B cell (primary cell): Measurements from ENCODE around the gene MUC20. TPM values are rescaled to one million over a fixed set of nuclear protein-coding genes. Genes with fewer than 3 reads are reported as not detected.

Experiments
- ATAC-seq: fragments of 200-7000 bp; cut with Tn5 transposase; one replicate; pipeline ENCODE4 v1.10.0; 2021; ENCODE audit warnings: low read depth, mild to moderate bottlenecking, moderate number of reproducible peaks, moderate library complexity
- CTCF ChIA-PET: fragments of 350-600 bp; sonication (Branson Sonifier 250); formaldehyde crosslinking; loops from one replicate; lab custom pipeline; 2021; ENCODE audit warnings: antibody characterized with exemption, inconsistent platforms; lab: Charles Lee
- POLR2A ChIA-PET: fragments of 350-600 bp; sonication (Branson Sonifier 250); formaldehyde crosslinking; loops from one replicate; lab custom pipeline; 2021; ENCODE audit warnings: antibody characterized with exemption; lab: Charles Lee
- DNase-seq: peaks from one replicate; pipeline ENCODE4 v3.0.0; 2013
- H2AFZ ChIP-seq: 2 replicates; pipeline ENCODE4 v1.6.1; 2012; ENCODE audit warnings: mild to moderate bottlenecking, low read depth, low read length; ENCODE audit not compliant: insufficient read depth, poor library complexity, severe bottlenecking
- H3K27ac ChIP-seq, 2 donors: 1 replicate in 1 of 2; 2 replicates in 1 of 2; pipeline ENCODE4 v1.5.1; 2012 to 2013; ENCODE audit warnings: low read length in 2 of 2, mild to moderate bottlenecking in 2 of 2, moderate library complexity in 1 of 2
- H3K27me3 ChIP-seq, 4 experiments: fragments of 200-600 bp in 1 of 4; sonication (generic) in 1 of 4; replicated peaks in 1 of 4; 1 replicate in 2 of 4; 2 replicates in 2 of 4; pipeline versions ENCODE4 v1.6.1 to v1.7.0; 2013 to 2016; ENCODE audit warnings: low read length in 3 of 4, mild to moderate bottlenecking in 2 of 4, mixed read lengths in 1 of 4, moderate library complexity in 1 of 4; ENCODE audit not compliant: insufficient read depth in 4 of 4, control insufficient read depth in 3 of 4; ENCODE audit errors: control extremely low read depth in 1 of 4
- H3K36me3 ChIP-seq, 2 experiments: replicated peaks in 1 of 2; 1 replicate in 1 of 2; 2 replicates in 1 of 2; pipeline versions ENCODE4 v1.6.1 to v1.7.1; 2013; ENCODE audit warnings: low read length in 1 of 2; ENCODE audit not compliant: insufficient read depth in 2 of 2, control insufficient read depth in 1 of 2; ENCODE audit errors: control extremely low read depth in 1 of 2, extremely low read depth in 1 of 2
- H3K4me1 ChIP-seq, 2 donors: fragments of 200-600 bp in 1 of 2; sonication (generic) in 1 of 2; 1 replicate in 1 of 2; 2 replicates in 1 of 2; pipeline versions ENCODE4 v1.5.1 to v1.6.1; 2013 to 2017; ENCODE audit warnings: low read length in 2 of 2; ENCODE audit not compliant: control insufficient read depth in 2 of 2, insufficient read depth in 2 of 2
- H3K4me2 ChIP-seq: replicated peaks from 2 replicates; pipeline ENCODE3; 2012; ENCODE audit warnings: mild to moderate bottlenecking, low read depth, low read length; ENCODE audit not compliant: poor library complexity, severe bottlenecking
- H3K4me3 ChIP-seq, 5 experiments: fragments of 200-600 bp in 1 of 5; sonication (generic) in 1 of 5; 1 replicate in 3 of 5; 2 replicates in 2 of 5; pipeline versions ENCODE4 v1.5.1 to v1.7.0; 2011 to 2016; ENCODE audit warnings: low read length in 4 of 5, mild to moderate bottlenecking in 4 of 5, low read depth in 2 of 5, control low read depth in 1 of 5, moderate library complexity in 1 of 5; ENCODE audit not compliant: insufficient read depth in 1 of 5; ENCODE audit errors: control extremely low read depth in 1 of 5, extremely low read depth in 1 of 5
- H3K79me2 ChIP-seq: fragments of 200-600 bp; sonication (generic); one replicate; pipeline ENCODE4 v1.6.0; 2016; ENCODE audit warnings: low read length; ENCODE audit not compliant: control insufficient read depth, insufficient read depth
- H3K9ac ChIP-seq: fragments of 200-600 bp; sonication (generic); 2 replicates; pipeline ENCODE4 v1.6.1; 2017; ENCODE audit warnings: mild to moderate bottlenecking, low read length, moderate library complexity
- H3K9me3 ChIP-seq, 3 donors: one replicate each; pipeline versions ENCODE4 v1.6.1 to v1.7.1; 2013; ENCODE audit warnings: low read length in 2 of 3; ENCODE audit not compliant: control insufficient read depth in 2 of 3, insufficient read depth in 1 of 3; ENCODE audit errors: control extremely low read depth in 1 of 3
- H4K20me1 ChIP-seq: 2 replicates; pipeline ENCODE4 v1.6.0; 2012; ENCODE audit warnings: mild to moderate bottlenecking, low read length; ENCODE audit not compliant: insufficient read depth, control insufficient read depth, poor library complexity, severe bottlenecking
- H3K27ac Mint-ChIP-seq: one replicate; pipeline ENCODE4 v1.8.0; 2021; ENCODE audit warnings: mixed read lengths
- H3K27me3 Mint-ChIP-seq: one replicate; pipeline ENCODE4 v1.8.0; 2021; ENCODE audit warnings: mixed read lengths
- H3K4me1 Mint-ChIP-seq: one replicate; pipeline ENCODE4 v1.8.0; 2021; ENCODE audit warnings: mixed read lengths
- H3K4me3 Mint-ChIP-seq: one replicate; pipeline ENCODE4 v1.8.0; 2021; ENCODE audit warnings: mixed read lengths
- H3K9me3 Mint-ChIP-seq: one replicate; pipeline ENCODE4 v1.8.0; 2022; ENCODE audit warnings: mixed read lengths; ENCODE audit not compliant: insufficient read depth
- EZH2 ChIP-seq: IDR thresholded peaks from 2 replicates; pipeline ENCODE4 v1.6.1; 2012; ENCODE audit warnings: borderline replicate concordance, low read depth, mild to moderate bottlenecking, moderate library complexity, low read length; ENCODE audit not compliant: insufficient read depth, poor library complexity, severe bottlenecking
- WGBS: methylation state at CpG from one replicate; pipeline ENCODE4 v1.1.5; 2013; ENCODE audit warnings: missing lambda C conversion rate; ENCODE audit not compliant: insufficient coverage; 5-methylcytosine and 5-hydroxymethylcytosine counted together
- intact Hi-C: fragments of 100-400 bp; cut with micrococcal nuclease; formaldehyde crosslinking; loops from one replicate; pipeline ENCODE4 v1.10.0; 2022
- polyA plus RNA-seq: library from polyadenylated mRNA; depleted of rRNA; stranded (reverse); fragments of >200 nt; gene quantifications from 2 replicates; pipeline ENCODE4 v1.2.3, GENCODE V29; 2012
- total RNA-seq, 2 donors: library from RNA; stranded (reverse); fragments of 120-200 nt in 1 of 2; gene quantifications; 1 replicate in 1 of 2; 2 replicates in 1 of 2; pipeline versions ENCODE4 v1.2.3 to v1.2.4, GENCODE V29; 2013 to 2022
- TF ChIP-seq, protein P1 (sequence below): fragments of 200-600 bp; IDR thresholded peaks from one replicate; pipeline ENCODE4 v1.8.0; 2022; ENCODE audit warnings: antibody characterized with exemption, mild to moderate bottlenecking

Gene MUC20
- total and polyA plus RNA-seq, 2 donors (not counting 1 experiment from before 2014, with no cell fraction given): 11.0 to 15.6 TPM

DNA sequence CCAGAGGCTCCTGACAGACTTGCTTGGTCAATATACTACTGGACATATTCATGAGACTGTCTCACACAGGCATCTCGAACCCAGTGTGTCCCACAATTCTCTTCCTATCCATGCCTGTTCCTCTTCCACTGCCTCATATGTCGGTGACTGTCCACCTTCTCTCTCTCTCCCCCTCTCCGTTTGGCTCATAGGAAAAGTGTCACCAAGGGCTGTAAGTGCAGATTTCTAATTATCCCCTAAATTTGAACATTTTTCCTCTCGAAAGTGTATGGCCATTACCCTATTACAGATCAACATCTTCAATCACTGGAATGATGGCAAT, 22.5 kb upstream of the MUC20 start:
- no peaks in the 10 kb centered on the region for H3K27me3 Mint-ChIP-seq
- DNase-seq (no peak), ATAC-seq (no peak)
- Histone ChIP-seq H3K27ac (no peak overlapping the region), H2AFZ (no peak overlapping the region), H3K9ac (no peak overlapping the region), H3K4me1 (no peaks in the 10 kb centered on the region), H3K4me2 (no peak overlapping the region), H3K36me3 (peaks cover 1 to 26% of the 10 kb centered on the region in 2 experiments), H4K20me1 (no peaks in the 10 kb centered on the region), H3K27me3 (no peaks in the 10 kb centered on the region), H3K9me3 (no peaks in the 10 kb centered on the region), H3K4me3 (no peak overlapping the region), H3K79me2 (no peaks in the 10 kb centered on the region)
- ChIA-PET CTCF (no interaction called here), POLR2A (no interaction called here)
- WGBS: 98% methylated on average over 4 of the region's 4 CpGs
- H3K27ac Mint-ChIP-seq: no peak overlapping the region
- TF ChIP-seq, protein P1, sequence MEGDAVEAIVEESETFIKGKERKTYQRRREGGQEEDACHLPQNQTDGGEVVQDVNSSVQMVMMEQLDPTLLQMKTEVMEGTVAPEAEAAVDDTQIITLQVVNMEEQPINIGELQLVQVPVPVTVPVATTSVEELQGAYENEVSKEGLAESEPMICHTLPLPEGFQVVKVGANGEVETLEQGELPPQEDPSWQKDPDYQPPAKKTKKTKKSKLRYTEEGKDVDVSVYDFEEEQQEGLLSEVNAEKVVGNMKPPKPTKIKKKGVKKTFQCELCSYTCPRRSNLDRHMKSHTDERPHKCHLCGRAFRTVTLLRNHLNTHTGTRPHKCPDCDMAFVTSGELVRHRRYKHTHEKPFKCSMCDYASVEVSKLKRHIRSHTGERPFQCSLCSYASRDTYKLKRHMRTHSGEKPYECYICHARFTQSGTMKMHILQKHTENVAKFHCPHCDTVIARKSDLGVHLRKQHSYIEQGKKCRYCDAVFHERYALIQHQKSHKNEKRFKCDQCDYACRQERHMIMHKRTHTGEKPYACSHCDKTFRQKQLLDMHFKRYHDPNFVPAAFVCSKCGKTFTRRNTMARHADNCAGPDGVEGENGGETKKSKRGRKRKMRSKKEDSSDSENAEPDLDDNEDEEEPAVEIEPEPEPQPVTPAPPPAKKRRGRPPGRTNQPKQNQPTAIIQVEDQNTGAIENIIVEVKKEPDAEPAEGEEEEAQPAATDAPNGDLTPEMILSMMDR: no peak
- no peak for TF ChIP-seq EZH2
- intact Hi-C loops: no loop called here
- H3K4me1 Mint-ChIP-seq: peaks cover 7% of the 10 kb centered on the region
- H3K4me3 Mint-ChIP-seq: no peak overlapping the region
- H3K9me3 Mint-ChIP-seq: no peaks in the 10 kb centered on the region

DNA sequence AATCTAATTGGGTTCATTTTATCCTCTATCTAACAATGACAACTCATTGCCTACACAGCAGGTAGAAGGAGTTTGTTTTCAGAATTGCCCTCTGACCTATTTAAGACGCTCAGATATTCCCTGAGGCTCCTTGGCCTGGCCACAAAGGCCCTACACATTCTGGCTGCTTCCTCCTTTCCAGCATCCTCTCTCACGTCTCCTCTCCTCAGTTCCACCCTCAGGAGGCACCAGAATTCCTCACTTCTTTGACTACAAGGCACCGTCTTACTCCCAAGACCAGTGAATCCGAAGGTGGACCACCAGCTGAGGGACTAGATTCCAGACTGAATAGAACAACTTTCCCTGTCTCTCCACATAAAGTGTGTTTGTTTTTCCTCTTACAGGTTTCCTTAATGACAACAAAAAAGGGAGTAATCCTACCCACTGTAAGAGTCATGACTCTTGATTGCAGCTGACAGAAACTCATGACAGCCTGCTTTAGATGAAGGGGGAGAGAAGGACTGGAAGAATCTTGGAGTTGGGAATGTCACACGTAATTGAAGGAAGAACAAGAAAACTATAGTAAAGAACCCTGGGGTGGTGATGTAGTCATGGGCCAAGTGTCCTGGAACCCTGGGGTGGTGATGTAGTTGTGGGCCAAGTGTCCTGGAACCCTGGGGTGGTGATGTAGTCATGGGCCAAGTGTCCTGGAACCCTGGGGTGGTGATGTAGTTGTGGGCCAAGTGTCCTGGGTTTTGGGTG, 22.0 kb upstream of the MUC20 start:
- no peaks in the 10 kb centered on the region for H3K27me3 Mint-ChIP-seq
- Histone ChIP-seq H3K9ac (no peak overlapping the region), H3K27ac (no peak overlapping the region), H3K79me2 (no peaks in the 10 kb centered on the region), H3K4me3 (no peak overlapping the region), H3K4me2 (no peak overlapping the region), H3K4me1 (no peaks in the 10 kb centered on the region), H2AFZ (no peak overlapping the region), H3K27me3 (no peaks in the 10 kb centered on the region), H3K36me3 (peaks cover 1 to 26% of the 10 kb centered on the region in 2 experiments), H3K9me3 (no peaks in the 10 kb centered on the region), H4K20me1 (no peaks in the 10 kb centered on the region)
- no peak for DNase-seq
- no peak for ATAC-seq
- H3K4me1 Mint-ChIP-seq: peaks cover 7% of the 10 kb centered on the region
- H3K9me3 Mint-ChIP-seq: no peaks in the 10 kb centered on the region
- intact Hi-C loops: no loop called here
- POLR2A ChIA-PET: no interaction called here
- TF ChIP-seq EZH2: no peak
- TF ChIP-seq, protein P1: no peak
- CTCF ChIA-PET: no interaction called here
- no peak overlapping the region for H3K4me3 Mint-ChIP-seq
- H3K27ac Mint-ChIP-seq: no peak overlapping the region
- 97% methylated on average over 5 of the region's 5 CpGs for WGBS
